T follicular helper cell (primary cell): ENCODE results near the gene S1PR4.
"Not testable (repeated sequence)": the region's sequence is repeated elsewhere in the genome, so short reads cannot be mapped to it uniquely, and the experiment has no call there.

Experiments used
- DNase-seq: peaks from one replicate; pipeline ENCODE4 v3.0.0-alpha.2; 2020; ENCODE audit warnings: low read depth

The S1PR4 gene

DNA sequence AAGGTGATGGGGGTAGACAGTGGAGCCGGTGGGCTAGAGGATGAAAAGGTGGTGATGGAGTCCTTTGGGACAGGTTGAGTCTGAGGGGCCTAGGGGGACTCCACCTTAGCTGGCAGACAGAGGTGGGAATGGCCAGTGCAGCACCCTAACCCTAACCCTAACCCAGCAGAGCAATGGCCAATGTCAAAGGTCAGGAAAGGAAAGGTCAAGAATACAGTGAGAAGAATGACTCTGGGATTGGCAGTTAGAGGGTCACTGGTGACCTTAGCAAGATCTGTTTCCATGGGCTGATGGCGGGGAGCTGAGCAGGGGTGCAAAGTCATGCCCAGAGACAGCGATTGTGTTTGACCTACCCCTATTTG is 26.2 kb upstream of the S1PR4 start:
- no peak for DNase-seq

DNA sequence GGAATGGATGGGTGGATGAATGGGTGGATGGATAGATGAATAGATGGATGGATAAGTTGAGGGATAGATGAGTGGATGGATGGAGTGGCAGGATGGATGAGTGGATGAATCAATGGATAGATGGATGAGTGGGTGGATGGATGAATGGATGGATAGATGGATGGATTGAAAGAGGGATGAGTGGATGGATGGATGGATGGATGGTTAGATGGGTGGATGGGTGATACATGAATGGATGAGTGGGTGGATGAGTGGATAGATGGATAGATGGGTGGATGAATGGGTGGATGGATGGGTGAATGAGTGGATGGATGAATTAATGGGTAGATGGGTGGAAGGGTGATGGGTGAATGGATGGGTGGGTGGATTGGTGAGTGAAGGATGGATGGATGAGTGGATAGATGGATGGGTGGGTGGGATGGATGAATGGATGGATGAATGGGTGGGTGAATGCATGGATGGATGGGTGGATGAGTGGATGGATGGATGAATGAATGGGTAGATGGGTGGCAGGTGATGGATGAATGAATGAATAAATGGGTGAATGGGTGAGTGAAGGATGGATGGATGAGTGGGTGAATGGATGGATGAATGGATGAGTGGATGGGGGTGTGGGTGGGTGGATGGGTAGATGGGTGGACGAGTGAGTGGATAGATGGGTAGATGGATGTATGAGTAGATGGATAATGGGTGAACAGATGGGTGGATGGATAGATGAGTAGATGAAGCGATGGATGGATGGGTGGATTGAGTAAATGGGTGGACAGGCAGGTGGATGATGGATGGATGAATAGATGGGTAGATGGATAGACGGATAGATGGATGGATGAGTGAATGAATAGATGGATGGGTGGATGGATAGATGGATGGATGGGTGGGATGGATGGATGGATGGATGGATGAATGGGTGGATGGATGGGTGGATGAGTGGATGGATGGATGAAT is 25.0 kb upstream of the S1PR4 start:
- DNase-seq: no peak

DNA sequence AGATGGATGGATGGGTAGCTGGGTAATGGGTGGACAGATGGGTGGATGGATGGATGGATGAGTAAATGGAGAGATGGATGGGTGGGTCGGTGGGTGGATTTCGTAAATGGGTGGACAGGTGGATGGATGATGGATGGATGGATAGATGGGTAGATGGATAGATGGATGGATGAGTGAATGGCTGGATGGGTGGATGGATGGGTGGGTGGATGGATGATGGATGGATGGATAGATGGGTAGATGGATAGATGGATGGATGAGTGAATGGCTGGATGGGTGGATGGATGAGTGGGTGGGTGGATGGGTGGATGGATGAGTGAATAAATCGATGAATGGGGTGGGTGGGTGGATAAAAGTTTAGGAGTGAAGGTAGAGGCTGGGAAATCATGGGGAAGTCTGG is 24.1 kb upstream of the S1PR4 start:
- DNase-seq: not testable (repeated sequence)

DNA sequence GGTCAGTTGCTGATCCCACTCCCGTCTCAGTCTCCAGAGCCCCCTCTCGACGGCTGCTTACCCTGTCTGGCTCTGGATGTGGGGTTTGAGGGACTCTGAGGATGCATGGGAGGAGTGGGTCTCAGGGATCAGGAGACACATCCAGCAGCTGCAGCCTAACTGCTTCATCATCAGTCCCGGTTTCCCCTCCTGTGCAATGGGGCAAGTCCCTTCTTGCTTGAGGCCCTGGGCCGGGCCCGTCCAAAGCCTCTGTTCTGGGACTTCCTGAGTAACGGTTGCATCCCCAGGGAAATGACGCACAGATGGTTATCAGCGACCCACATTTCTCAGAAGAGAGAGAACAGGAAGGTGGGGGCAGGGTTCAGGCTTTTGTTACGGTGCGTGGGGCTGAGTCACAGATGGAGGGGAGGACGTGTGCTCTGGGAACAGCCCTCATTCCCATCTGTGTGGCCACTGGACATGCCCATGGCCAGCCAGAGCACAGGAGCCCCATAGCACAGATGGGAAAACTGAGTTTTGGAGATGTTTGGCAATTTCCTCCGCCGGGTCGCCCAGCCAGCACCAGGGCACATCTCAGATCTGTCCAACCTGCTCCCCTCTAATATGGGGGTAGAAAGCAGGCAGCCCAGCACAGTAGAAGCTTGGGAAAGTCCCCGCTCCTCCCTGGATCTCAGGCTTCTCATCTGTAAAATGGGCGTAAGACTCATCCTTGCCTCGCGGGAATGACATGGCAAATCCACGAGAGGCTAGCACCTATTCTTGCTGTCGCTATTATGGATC is 23.4 kb upstream of the S1PR4 start:
- DNase-seq: peak; percentile 76

DNA sequence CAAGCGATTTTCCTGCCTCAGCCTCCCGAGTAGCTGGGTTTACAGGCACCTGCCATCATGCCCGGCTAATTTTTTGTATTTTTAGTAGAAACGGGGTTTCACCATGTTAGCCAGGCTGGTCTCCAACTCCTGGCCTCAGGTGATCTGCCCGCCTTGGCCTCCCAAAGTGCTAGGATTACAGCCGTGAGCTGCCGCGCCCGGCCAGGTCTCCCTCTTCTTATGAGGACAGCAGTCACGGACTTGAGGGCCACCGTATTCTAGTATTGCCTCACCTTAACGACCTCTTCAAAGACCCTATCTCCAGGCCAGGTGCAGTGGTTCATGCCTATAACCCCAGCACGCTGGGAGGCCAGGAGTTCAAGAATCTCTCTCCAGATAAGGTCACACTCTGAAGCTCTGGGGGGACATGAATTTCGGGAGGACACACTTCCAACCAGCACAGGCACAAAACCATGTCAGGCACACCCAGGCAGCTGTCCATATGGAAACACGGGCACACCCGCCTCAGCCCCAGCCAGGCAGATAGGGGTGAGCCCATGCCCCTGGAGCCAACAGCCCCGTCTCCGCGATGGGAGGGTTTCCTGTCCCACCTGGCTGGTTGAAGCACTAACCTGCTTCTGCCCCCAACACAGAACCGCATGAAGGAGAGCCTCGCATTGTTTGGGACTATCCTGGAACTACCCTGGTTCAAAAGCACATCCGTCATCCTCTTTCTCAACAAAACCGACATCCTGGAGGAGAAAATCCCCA is 21.3 kb upstream of the S1PR4 start:
- DNase-seq: no peak

DNA sequence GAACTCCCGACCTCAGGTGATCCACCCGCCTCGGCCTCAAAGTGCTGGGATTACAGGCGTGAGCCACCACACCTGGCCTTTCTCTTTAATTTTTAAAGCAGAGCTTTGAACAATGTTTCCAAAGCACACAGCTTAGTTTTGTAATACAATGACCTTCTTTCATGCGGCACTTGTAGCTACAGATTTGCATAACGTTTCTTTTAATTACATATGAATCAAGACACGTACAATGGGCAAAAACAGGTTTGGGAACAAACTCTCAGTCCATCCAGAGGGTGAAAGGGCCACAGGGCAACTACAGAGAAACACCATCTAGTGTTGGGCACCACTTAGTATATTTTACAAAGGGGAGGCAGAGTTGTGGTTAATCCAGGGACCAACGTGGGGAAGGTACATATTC is 19.0 kb upstream of the S1PR4 start:
- no peak for DNase-seq

DNA sequence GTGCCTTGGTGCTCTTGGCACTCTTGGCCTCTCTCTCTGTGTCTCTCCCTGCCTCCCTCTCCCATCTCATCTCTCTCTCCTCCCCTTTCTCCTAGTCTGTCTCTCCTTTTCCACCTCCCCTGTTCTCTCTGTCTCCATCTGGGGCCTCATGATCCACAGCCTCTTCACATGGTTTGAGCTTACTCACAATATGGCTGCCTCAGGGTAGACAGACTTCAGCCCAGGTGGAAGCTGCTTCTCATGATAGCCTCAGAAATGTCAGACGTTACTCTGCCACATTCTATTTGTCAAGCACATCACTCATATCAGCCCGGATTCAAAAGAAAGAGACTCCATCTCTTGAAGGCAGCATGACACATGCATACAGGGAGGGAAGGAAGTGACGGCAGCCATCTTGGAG is 18.4 kb upstream of the S1PR4 start:
- no peak for DNase-seq

DNA sequence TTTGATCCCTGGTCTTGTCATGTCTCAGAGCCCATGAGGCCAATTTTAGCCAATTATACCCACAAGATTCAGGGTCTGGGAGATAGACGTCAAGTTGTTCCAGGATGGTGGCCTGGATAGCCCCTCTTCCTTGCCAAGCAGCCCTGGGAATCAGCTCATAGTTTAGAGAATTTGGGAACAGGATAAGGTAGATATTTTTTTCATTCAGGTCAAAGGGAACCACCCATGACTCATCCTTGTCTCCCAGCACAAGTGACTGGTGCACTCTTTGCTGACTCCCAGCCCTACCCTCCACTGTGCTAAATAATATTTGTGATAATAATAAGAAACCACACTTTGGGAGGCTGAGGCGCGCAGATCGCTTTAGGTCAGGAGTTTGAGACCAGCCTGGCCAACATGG is 17.1 kb upstream of the S1PR4 start:
- DNase-seq: no peak

DNA sequence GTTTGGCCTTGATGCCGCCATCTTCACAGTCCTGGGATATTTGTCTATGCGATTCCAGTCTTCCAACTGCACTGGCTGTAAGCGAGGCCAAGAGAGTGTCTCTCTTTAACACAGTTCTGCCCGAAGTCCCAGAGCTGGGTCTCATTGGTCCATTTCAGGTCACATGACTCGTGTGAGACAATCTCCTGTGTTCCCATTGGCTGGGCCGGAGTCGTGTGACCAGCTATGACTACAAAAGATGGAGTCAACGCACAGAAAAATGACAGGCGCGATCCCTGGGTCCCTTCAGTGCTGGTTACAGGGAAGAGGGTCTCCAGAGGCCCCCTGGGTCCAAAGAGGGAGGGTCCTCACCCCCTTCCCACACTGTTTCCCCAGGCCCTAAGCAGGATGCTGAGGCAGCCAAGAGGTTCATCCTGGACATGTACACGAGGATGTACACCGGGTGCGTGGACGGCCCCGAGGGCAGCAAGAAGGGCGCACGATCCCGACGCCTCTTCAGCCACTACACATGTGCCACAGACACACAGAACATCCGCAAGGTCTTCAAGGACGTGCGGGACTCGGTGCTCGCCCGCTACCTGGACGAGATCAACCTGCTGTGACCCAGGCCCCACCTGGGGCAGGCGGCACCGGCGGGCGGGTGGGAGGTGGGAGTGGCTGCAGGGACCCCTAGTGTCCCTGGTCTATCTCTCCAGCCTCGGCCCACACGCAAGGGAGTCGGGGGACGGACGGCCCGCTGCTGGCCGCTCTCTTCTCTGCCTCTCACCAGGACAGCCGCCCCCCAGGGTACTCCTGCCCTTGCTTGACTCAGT is 15.9 kb upstream of the S1PR4 start:
- DNase-seq: no peak

DNA sequence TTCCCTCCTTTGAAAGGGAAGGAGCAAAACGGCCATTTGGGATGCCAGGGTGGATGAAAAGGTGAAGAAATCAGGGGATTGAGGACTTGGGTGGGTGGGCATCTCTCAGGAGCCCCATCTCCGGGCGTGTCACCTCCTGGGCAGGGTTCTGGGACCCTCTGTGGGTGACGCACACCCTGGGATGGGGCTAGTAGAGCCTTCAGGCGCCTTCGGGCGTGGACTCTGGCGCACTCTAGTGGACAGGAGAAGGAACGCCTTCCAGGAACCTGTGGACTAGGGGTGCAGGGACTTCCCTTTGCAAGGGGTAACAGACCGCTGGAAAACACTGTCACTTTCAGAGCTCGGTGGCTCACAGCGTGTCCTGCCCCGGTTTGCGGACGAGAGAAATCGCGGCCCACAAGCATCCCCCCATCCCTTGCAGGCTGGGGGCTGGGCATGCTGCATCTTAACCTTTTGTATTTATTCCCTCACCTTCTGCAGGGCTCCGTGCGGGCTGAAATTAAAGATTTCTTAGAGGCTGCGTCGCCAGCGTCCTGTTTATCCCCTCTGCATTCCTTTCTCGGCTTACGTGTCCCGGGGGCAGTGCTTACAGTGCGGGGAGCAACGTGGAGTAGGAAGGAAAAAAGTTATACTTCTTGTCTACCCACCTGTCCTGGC is 15.2 kb upstream of the S1PR4 start:
- peak; percentile 60 for DNase-seq

DNA sequence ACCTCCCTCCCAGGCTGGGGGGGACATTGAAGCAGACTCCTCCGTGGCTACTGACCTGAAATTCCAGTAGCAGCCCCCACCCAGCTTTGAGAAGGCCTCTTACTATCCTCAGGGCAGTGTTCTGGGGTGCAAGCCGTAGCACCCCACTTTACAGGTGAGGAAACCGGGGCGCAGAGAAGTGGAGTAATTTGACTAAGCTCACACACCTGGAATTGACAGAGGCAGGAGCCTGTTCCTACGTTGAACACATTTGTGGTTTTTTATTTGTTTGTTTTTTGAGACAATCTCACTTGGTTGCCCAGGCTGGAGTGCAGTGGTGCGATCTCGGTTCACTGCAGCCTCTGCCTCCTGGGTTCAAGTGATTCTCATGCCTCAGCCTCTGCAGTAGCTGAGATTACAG is 14.6 kb upstream of the S1PR4 start:
- DNase-seq: no peak

DNA sequence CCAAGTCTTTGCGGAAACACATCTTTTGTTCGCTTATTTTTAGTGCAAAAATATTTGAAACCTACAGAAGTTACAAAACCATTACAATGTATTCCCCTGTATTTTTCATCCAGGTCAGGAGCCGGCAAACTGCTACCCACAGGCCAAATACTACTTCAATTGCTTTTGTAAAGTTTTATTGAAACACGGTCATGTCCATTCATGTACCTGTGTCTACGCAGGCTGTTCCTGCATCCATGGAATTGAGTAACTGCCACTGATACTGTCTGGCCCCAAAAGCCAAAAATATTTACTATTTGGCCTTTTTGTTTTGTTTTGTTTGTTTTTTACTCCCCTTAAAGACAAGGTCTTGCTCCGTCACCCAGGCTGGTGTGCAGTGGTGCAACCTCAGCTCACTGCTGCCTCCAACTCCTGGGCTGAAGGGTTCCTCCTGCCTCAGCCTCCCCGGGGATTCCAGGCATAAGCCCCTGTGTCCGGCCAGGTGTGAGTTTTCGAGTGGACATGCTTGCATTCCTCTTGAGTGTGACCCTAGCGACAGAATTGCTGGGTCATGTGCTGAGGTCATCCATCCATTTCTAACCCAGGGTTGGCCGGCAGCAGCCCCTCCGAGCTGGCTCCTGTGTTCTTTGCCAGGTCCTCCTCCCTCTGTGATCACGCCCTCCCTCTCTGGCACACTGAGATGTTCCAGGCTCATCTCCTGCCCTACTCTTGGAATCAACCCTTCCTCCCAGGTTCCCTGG is 10.9 kb upstream of the S1PR4 start:
- no peak for DNase-seq

DNA sequence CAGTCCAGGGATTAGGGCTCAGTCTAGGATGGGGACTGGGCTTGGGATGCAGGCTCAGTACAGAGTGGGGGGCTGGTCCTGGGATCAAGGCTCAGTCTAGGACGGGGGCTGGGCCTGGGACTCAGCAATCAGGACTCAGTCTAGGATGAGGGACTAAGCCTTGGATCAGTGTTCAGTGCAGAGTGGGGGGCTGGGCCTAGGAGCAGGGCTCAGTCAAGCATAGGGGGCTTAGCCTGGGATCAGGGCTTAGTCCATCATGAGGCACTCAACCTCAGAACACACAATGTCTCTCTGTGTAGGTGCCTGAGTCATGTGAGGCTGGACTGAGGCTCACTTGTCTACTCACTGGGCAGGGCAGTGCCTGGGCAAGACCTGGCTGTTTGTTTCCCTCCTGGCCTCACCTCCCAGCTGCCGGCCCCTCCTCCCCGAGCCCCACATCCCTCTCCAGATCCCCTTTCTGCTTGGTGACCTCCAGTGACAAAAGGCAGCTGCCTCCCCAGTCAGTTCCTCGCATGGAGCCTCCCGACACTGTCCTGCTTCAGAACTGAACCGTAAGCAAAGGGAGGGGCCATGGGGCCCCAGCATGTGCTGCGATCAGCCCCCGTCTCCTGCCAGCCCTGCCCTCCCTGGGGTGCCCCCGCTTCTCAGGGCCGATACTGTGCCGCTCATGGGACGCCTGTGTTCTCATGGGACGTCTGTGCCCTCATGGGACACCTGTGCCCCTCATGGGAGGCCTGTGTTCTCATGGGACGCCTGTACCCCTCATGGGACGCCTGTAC is 6.5 kb upstream of the S1PR4 start:
- no peak for DNase-seq

DNA sequence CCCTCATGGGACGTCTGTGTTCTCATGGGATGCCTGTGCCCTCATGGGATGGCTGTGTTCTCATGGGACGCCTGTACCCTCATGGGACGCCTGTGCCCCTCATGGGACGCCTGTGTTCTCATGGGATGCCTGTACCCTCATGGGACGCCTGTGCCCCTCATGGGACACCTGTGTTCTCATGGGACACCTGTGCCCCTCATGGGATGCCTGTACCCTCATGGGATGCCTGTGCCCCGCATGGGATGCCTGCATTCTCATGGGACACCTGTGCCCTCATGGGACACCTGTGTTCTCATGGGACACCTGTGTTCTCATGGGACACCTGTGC is 5.9 kb upstream of the S1PR4 start:
- not testable (repeated sequence) for DNase-seq

DNA sequence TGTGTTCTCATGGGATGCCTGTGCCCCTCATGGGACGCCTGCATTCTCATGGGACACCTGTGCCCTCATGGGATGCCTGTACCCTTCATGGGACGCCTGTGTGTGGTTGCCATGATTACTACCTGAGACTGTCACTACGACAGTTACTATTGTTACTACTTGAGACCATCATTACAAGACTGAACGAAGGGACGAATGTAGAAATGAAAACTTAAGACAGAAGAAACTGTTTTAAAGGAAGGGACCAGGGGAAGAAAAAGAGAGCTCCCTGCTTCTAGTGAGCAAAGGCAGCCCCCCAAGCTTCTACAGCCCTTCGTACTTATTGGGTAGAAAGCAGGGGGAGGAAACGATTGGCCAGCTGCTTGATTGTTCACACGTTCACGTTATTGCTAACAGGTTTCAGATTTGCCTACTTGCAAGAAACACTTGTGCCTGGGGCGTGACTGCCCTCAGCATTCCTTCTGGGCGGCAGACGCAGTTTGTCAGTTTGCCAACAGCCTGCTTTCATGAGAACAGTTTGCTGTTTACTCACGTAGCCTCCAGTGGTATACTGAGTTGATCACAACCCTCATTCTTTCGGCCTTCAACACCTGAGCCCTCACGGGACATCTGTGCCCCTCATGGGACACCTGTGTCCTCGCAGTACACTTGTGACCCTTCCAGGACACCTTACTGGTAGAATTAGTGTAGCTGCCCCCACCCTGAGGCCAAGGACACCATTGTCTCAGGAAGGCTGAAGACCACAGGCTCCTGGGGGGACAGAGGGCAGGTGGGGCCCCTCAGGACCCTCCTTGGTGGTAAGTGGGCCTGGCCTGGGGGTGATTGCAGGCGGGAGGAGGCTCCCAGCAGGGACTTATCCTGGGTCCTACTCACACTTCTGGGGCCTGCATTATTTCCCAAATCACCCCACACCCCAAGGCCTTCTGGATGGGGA is 2.5 kb upstream of the S1PR4 start:
- DNase-seq: peak; percentile 29

DNA sequence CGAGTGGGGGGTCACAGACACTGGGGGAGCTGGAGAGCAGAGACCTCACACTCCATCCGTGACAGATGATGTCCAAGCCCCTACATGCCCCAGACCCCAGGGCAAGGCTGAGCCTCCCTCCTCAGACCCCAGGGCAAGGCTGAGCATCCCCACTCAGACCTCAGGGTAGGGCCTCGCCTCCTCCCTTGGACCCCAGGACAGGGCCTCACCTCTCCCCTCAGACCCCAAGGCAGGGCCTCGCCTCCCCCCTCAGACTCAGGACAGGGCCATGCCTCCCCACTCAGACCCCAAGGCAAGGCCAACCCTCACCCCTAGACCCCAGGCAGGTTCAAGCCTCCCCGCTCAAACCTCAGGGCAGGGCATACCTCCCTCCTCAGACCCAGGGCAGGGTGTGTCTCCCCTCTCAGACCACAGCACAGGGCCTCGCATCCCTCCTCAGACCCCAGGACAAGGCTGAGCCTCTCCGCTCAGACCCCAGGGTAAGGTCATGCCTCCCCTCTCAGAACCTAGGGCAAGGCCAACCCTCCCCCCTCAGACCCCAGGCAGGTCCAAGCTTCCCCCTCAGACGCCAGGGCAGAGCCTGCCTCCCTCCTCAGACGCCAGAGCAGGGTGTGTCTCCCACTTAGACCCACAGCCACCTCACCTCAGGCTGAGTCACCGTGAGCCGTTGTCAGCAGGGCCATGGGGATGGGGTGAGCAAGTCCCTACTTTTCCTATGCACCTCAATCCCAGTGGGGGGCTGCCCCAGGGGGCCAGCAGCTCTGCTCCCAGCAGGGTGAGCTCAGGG is 1.7 kb upstream of the S1PR4 start:
- peak; percentile 54 for DNase-seq

DNA sequence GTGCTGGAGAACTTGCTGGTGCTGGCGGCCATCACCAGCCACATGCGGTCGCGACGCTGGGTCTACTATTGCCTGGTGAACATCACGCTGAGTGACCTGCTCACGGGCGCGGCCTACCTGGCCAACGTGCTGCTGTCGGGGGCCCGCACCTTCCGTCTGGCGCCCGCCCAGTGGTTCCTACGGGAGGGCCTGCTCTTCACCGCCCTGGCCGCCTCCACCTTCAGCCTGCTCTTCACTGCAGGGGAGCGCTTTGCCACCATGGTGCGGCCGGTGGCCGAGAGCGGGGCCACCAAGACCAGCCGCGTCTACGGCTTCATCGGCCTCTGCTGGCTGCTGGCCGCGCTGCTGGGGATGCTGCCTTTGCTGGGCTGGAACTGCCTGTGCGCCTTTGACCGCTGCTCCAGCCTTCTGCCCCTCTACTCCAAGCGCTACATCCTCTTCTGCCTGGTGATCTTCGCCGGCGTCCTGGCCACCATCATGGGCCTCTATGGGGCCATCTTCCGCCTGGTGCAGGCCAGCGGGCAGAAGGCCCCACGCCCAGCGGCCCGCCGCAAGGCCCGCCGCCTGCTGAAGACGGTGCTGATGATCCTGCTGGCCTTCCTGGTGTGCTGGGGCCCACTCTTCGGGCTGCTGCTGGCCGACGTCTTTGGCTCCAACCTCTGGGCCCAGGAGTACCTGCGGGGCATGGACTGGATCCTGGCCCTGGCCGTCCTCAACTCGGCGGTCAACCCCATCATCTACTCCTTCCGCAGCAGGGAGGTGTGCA is 587 bp downstream of the S1PR4 start:
- no peak for DNase-seq
